Measurements from ENCODE around the gene C19orf25.
A peak's percentile ranks its signal among the peaks of the same experiment; 100 is the strongest.

The C19orf25 gene

DNA sequence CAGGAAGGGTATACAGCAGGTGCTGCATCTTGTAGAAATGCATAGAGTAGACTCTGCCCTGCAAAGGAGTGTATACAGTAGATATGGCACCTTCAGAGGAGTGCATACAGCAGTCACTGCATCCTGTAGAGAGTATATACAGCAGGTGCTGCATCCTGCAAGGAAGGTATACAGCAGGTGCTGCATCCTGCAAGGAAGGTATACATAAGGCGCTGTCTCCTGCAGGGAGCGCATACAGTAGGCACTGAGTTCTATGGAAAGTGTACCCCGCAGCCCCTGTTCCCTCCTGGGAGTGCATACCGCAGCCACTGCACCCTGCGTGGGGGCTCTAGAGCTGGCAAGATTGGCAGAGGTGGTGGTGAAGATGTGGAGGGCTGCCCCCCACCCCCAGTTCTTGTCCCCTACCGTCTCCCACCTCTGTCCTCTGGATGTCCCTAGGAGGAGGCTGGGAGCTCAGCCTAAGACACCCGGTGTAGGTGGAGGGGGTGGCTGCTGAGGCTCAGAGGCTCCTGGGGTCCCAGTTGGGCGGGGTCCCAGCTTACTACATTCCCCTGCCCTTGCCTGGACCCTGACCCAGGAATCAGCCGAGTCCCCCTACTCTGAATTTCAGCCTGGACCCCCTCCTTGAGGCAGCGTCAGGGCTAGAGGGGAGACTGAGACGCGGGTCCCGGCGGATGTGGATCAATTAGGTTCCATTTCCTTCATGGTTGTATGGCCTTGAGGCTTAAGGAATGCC is 36.1 kb upstream of the C19orf25 start (continued):
- TF ChIP-seq, protein P1, sequence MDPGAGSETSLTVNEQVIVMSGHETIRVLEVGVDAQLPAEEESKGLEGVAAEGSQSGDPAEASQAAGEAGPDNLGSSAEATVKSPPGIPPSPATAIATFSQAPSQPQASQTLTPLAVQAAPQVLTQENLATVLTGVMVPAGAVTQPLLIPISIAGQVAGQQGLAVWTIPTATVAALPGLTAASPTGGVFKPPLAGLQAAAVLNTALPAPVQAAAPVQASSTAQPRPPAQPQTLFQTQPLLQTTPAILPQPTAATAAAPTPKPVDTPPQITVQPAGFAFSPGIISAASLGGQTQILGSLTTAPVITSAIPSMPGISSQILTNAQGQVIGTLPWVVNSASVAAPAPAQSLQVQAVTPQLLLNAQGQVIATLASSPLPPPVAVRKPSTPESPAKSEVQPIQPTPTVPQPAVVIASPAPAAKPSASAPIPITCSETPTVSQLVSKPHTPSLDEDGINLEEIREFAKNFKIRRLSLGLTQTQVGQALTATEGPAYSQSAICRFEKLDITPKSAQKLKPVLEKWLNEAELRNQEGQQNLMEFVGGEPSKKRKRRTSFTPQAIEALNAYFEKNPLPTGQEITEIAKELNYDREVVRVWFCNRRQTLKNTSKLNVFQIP (CRISPR knock-in tag; IDR thresholded peaks at IDR 0.05; ENCODE audit: borderline replicate concordance, low read depth): no peak
- no peak for TF ChIP-seq OSR1 (CRISPR knock-in tag; IDR thresholded peaks at IDR 0.05)
- no peak for TF ChIP-seq ZFP3 (CRISPR knock-in tag; IDR thresholded peaks at IDR 0.05)
- TF ChIP-seq, protein P2, sequence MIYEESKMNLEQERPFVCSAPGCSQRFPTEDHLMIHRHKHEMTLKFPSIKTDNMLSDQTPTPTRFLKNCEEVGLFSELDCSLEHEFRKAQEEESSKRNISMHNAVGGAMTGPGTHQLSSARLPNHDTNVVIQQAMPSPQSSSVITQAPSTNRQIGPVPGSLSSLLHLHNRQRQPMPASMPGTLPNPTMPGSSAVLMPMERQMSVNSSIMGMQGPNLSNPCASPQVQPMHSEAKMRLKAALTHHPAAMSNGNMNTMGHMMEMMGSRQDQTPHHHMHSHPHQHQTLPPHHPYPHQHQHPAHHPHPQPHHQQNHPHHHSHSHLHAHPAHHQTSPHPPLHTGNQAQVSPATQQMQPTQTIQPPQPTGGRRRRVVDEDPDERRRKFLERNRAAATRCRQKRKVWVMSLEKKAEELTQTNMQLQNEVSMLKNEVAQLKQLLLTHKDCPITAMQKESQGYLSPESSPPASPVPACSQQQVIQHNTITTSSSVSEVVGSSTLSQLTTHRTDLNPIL (CRISPR knock-in tag; IDR thresholded peaks at IDR 0.05; ENCODE audit: low read depth): no peak
- no peak for TF ChIP-seq PATZ1 (CRISPR knock-in tag; IDR thresholded peaks at IDR 0.05; ENCODE audit: borderline replicate concordance)
- no peak for TF ChIP-seq PPARA (CRISPR knock-in tag; IDR thresholded peaks at IDR 0.05; ENCODE audit: borderline replicate concordance)

DNA sequence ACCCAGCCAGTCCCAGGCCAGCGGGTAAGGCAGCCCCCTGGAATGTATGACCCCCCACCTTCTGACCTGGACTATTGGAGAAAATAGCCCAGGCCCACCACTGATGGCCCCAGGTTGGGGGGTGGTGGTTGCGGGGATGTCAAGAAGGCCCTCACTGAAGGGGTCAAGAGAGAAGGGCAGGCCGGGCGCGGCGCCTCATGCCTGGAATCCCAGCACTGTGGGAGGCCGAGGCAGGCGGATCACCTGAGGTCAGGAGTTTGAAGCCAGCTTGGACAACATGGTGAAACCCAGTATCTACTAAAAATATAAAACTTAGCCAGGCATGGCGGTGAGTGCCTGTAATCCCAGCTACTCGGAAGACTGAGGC is 35.3 kb upstream of the C19orf25 start:
- no peak for ATAC-seq
- no peak for TF ChIP-seq ZNF70 (CRISPR knock-in tag; IDR thresholded peaks at IDR 0.05)
- TF ChIP-seq PPARA (CRISPR knock-in tag; IDR thresholded peaks at IDR 0.05; ENCODE audit: borderline replicate concordance): no peak
- TF ChIP-seq SNAI2 (CRISPR knock-in tag; IDR thresholded peaks at IDR 0.05): no peak
- no peak for TF ChIP-seq PATZ1 (CRISPR knock-in tag; IDR thresholded peaks at IDR 0.05; ENCODE audit: borderline replicate concordance)
- no peak for TF ChIP-seq ZNF8 (CRISPR knock-in tag; IDR thresholded peaks at IDR 0.05)
- TF ChIP-seq, protein P1 (CRISPR knock-in tag; IDR thresholded peaks at IDR 0.05; ENCODE audit: borderline replicate concordance, low read depth): no peak
- no peak for TF ChIP-seq OSR1 (CRISPR knock-in tag; IDR thresholded peaks at IDR 0.05)
- TF ChIP-seq ESRRG (CRISPR knock-in tag; IDR thresholded peaks at IDR 0.05): no peak
- no peak for TF ChIP-seq TCF4 (CRISPR knock-in tag; IDR thresholded peaks at IDR 0.05; ENCODE audit: borderline replicate concordance)
- TF ChIP-seq ZFP30 (CRISPR knock-in tag; IDR thresholded peaks at IDR 0.05): no peak
- no peak for TF ChIP-seq ARNTL (CRISPR knock-in tag; IDR thresholded peaks at IDR 0.05; ENCODE audit: borderline replicate concordance, low read depth)
- no peak for TF ChIP-seq ZFP3 (CRISPR knock-in tag; IDR thresholded peaks at IDR 0.05)
- TF ChIP-seq GLIS3 (CRISPR knock-in tag; IDR thresholded peaks at IDR 0.05): no peak
- TF ChIP-seq, protein P2 (CRISPR knock-in tag; IDR thresholded peaks at IDR 0.05; ENCODE audit: low read depth): no peak

- peak; percentile 64 for ATAC-seq
- no peak for TF ChIP-seq PPARA (CRISPR knock-in tag; IDR thresholded peaks at IDR 0.05; ENCODE audit: borderline replicate concordance)
- TF ChIP-seq ESRRG (CRISPR knock-in tag; IDR thresholded peaks at IDR 0.05): no peak
- TF ChIP-seq ZNF565 (CRISPR knock-in tag; conservative IDR thresholded peaks at IDR 0.05; ENCODE audit: low read depth): no peak
- TF ChIP-seq ZC3H10 (CRISPR knock-in tag; IDR thresholded peaks at IDR 0.05): no peak
- TF ChIP-seq RARB (CRISPR knock-in tag; IDR thresholded peaks at IDR 0.05): no peak
- no peak for TF ChIP-seq OSR1 (CRISPR knock-in tag; IDR thresholded peaks at IDR 0.05)
- TF ChIP-seq, protein P1 (CRISPR knock-in tag; IDR thresholded peaks at IDR 0.05; ENCODE audit: borderline replicate concordance, low read depth): no peak
- no peak for TF ChIP-seq GLIS3 (CRISPR knock-in tag; IDR thresholded peaks at IDR 0.05)
Observed at GRCh38 chr19:1513499-1514294, 34.7 kb upstream of the C19orf25 start.

All from SK-N-SH treated with all-trans-retinoic acid at 6 μM for 48 hours (cell line).